ENCODE measurements around the gene SEC11C. TPM values are rescaled to one million over a fixed set of nuclear protein-coding genes. Genes with fewer than 3 reads are reported as not detected.

SEC11C gene
- total and polyA plus RNA-seq, 2 donors (not counting 1 experiment from before 2014, with no cell fraction given): 29.0 to 76.8 TPM

DNA sequence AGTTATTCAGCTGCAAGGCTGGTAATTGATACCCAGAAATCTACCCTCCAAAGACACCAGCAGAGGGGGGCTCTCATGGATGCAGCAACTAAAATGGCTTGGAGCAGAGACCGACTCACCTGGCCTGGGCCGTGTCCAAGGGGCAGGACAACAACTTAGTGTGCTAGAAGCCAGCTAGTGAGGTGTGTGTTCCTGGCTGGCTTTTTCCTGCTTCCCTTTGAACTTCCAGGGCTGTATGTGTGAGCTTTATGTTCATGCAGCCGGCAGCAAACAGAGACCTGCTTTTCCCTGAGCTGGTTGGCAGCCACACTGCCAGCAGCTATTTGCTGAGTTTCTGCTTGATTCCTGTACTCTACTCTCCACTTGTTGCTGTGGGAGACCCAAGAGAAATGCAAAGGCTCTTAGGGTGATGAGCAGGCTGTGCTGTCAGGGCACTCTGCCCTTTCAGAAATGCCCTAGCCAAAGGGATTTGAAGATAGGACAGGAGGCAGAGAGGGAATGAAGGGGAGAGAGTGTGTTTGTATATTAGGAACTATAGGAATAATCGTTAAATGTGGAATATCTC lies 56.6 kb downstream of the SEC11C start:
- DNase-seq: no peak
- Histone ChIP-seq H3K9ac (ENCODE audit: low read length) (no peak overlapping the region), H3K9me3 (ENCODE audit: control extremely low read depth in 1 of 3, control insufficient read depth in 2 of 3, insufficient read depth in 1 of 3, low read length in 2 of 3) (peaks cover 0 to 4% (median 0%) of the 10 kb centered on the region in 3 donors), H3K79me2 (ENCODE audit: control insufficient read depth, insufficient read depth, low read length) (no peaks in the 10 kb centered on the region), H3K27me3 (replicated peaks in 1 of 4; ENCODE audit: control extremely low read depth in 1 of 4, control insufficient read depth in 3 of 4, insufficient read depth in 4 of 4, low read length in 3 of 4) (peaks cover 0 to 15% (median 0%) of the 10 kb centered on the region in 4 experiments), H4K20me1 (ENCODE audit: control insufficient read depth, insufficient read depth, low read length, poor library complexity, severe bottlenecking) (no peaks in the 10 kb centered on the region), H3K36me3 (replicated peaks in 1 of 2; ENCODE audit: control extremely low read depth in 1 of 2, control insufficient read depth in 1 of 2, extremely low read depth in 1 of 2, insufficient read depth in 2 of 2, low read length in 1 of 2) (no peaks in the 10 kb centered on the region), H3K4me1 (ENCODE audit: control insufficient read depth in 2 of 2, insufficient read depth in 2 of 2, low read length in 2 of 2) (no peaks in the 10 kb centered on the region), H3K4me2 (replicated peaks; ENCODE audit: low read depth, low read length, poor library complexity, severe bottlenecking) (no peak overlapping the region), H3K4me3 (ENCODE audit: control extremely low read depth in 1 of 5, extremely low read depth in 1 of 5, insufficient read depth in 1 of 5, low read depth in 2 of 5, low read length in 4 of 5) (no peak overlapping the region), H2AFZ (ENCODE audit: insufficient read depth, low read depth, low read length, poor library complexity, severe bottlenecking) (no peak overlapping the region), H3K27ac (ENCODE audit: low read length in 2 of 2) (no peak overlapping the region)
- Mint-ChIP-seq H3K4me3 (no peak overlapping the region), H3K27ac (no peak overlapping the region), H3K4me1 (no peaks in the 10 kb centered on the region), H3K27me3 (peaks cover 38% of the 10 kb centered on the region), H3K9me3 (ENCODE audit: insufficient read depth) (no peaks in the 10 kb centered on the region)
- no peak for ATAC-seq (ENCODE audit: low read depth)
- POLR2A ChIA-PET: interaction anchor here (0.7 kb wide), 1 partner anchor 1124 kb away, joined by 3 read pairs; no protein-coding TSS in a partner anchor
- WGBS (ENCODE audit: insufficient coverage): 92% methylated on average over 2 of the region's 4 CpGs
- TF ChIP-seq, protein P1, sequence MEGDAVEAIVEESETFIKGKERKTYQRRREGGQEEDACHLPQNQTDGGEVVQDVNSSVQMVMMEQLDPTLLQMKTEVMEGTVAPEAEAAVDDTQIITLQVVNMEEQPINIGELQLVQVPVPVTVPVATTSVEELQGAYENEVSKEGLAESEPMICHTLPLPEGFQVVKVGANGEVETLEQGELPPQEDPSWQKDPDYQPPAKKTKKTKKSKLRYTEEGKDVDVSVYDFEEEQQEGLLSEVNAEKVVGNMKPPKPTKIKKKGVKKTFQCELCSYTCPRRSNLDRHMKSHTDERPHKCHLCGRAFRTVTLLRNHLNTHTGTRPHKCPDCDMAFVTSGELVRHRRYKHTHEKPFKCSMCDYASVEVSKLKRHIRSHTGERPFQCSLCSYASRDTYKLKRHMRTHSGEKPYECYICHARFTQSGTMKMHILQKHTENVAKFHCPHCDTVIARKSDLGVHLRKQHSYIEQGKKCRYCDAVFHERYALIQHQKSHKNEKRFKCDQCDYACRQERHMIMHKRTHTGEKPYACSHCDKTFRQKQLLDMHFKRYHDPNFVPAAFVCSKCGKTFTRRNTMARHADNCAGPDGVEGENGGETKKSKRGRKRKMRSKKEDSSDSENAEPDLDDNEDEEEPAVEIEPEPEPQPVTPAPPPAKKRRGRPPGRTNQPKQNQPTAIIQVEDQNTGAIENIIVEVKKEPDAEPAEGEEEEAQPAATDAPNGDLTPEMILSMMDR (IDR thresholded peaks at IDR 0.05): no peak
- TF ChIP-seq EZH2 (IDR thresholded peaks at IDR 0.05; ENCODE audit: borderline replicate concordance, insufficient read depth, low read depth, low read length, poor library complexity, severe bottlenecking): no peak
- intact Hi-C loops (cut with micrococcal nuclease): no loop called here
- CTCF ChIA-PET: no interaction called here

DNA sequence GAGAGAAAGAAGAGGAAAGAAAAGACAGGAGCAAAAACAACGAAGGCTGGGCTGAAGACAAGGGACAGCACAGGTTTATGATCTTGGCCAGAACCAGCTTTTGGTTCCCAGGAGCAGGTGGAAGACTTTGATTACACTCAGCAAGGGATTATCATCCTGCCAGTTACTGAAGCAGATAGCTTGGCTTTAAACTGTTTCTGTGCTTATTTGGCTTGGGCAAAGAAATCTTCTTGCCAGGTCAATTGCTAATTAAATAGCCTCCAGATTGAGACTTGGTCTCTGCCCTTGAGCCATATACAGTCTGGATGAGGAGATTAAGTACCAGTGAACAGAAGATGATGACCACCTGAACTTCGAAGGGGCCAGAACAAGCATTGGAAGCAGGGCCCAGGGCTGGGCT lies 58.0 kb downstream of the SEC11C start:
- Mint-ChIP-seq H3K27ac (no peak overlapping the region), H3K27me3 (peaks cover 43% of the 10 kb centered on the region), H3K4me3 (no peak overlapping the region), H3K4me1 (no peaks in the 10 kb centered on the region), H3K9me3 (ENCODE audit: insufficient read depth) (no peaks in the 10 kb centered on the region)
- no peak overlapping the region for H3K27ac ChIP-seq (ENCODE audit: low read length in 2 of 2)
- H3K36me3 ChIP-seq (replicated peaks in 1 of 2; ENCODE audit: control extremely low read depth in 1 of 2, control insufficient read depth in 1 of 2, extremely low read depth in 1 of 2, insufficient read depth in 2 of 2, low read length in 1 of 2): no peaks in the 10 kb centered on the region
- WGBS (ENCODE audit: insufficient coverage): 53% methylated on average over 2 of the region's 2 CpGs
- peaks cover 0 to 18% (median 0%) of the 10 kb centered on the region in 4 experiments for H3K27me3 ChIP-seq (replicated peaks in 1 of 4; ENCODE audit: control extremely low read depth in 1 of 4, control insufficient read depth in 3 of 4, insufficient read depth in 4 of 4, low read length in 3 of 4)
- POLR2A ChIA-PET: no interaction called here
- TF ChIP-seq EZH2 (IDR thresholded peaks at IDR 0.05; ENCODE audit: borderline replicate concordance, insufficient read depth, low read depth, low read length, poor library complexity, severe bottlenecking): no peak
- TF ChIP-seq, protein P1 (IDR thresholded peaks at IDR 0.05): no peak
- no peak overlapping the region for H3K9ac ChIP-seq (ENCODE audit: low read length)
- no peaks in the 10 kb centered on the region for H3K79me2 ChIP-seq (ENCODE audit: control insufficient read depth, insufficient read depth, low read length)
- ATAC-seq (ENCODE audit: low read depth): no peak
- H3K9me3 ChIP-seq (ENCODE audit: control extremely low read depth in 1 of 3, control insufficient read depth in 2 of 3, insufficient read depth in 1 of 3, low read length in 2 of 3): peaks cover 0 to 4% (median 0%) of the 10 kb centered on the region in 3 donors
- intact Hi-C loops (cut with micrococcal nuclease): no loop called here
- no peak for DNase-seq
- no peaks in the 10 kb centered on the region for H4K20me1 ChIP-seq (ENCODE audit: control insufficient read depth, insufficient read depth, low read length, poor library complexity, severe bottlenecking)
- no peak overlapping the region for H3K4me3 ChIP-seq (ENCODE audit: control extremely low read depth in 1 of 5, extremely low read depth in 1 of 5, insufficient read depth in 1 of 5, low read depth in 2 of 5, low read length in 4 of 5)
- CTCF ChIA-PET: no interaction called here
- H3K4me2 ChIP-seq (replicated peaks; ENCODE audit: low read depth, low read length, poor library complexity, severe bottlenecking): no peak overlapping the region
- no peak overlapping the region for H2AFZ ChIP-seq (ENCODE audit: insufficient read depth, low read depth, low read length, poor library complexity, severe bottlenecking)
- H3K4me1 ChIP-seq (ENCODE audit: control insufficient read depth in 2 of 2, insufficient read depth in 2 of 2, low read length in 2 of 2): no peaks in the 10 kb centered on the region

Measured in B cell (primary cell).